ENCODE measurements around the gene NCOA3.

DNA sequence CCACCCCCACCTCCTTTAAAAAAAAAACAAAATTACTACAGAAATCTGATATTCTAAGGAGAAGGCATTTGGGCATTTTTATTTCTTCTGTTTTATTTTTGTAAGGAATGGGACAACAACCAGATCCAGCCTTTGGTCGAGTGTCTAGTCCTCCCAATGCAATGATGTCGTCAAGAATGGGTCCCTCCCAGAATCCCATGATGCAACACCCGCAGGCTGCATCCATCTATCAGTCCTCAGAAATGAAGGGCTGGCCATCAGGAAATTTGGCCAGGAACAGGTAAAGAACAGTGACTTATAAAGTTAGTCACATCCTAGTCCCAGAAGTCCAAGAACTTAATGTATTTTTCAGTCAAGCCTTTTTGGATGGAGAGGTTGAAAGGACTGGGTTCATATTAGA lies 150.6 kb downstream of the NCOA3 start:
- TF ChIP-seq, protein P1, sequence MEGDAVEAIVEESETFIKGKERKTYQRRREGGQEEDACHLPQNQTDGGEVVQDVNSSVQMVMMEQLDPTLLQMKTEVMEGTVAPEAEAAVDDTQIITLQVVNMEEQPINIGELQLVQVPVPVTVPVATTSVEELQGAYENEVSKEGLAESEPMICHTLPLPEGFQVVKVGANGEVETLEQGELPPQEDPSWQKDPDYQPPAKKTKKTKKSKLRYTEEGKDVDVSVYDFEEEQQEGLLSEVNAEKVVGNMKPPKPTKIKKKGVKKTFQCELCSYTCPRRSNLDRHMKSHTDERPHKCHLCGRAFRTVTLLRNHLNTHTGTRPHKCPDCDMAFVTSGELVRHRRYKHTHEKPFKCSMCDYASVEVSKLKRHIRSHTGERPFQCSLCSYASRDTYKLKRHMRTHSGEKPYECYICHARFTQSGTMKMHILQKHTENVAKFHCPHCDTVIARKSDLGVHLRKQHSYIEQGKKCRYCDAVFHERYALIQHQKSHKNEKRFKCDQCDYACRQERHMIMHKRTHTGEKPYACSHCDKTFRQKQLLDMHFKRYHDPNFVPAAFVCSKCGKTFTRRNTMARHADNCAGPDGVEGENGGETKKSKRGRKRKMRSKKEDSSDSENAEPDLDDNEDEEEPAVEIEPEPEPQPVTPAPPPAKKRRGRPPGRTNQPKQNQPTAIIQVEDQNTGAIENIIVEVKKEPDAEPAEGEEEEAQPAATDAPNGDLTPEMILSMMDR (IDR thresholded peaks at IDR 0.05), result no peak
- no peak for TF ChIP-seq POLR2A (IDR thresholded peaks at IDR 0.05)

Measured in adrenal gland (tissue), 5 donors.